ENCODE measurements around the gene PGM2.

Gene PGM2

GRCh38 chr4:37903901-37904300, 77.4 kb downstream of the PGM2 start:
- no peak for DNase-seq

DNA sequence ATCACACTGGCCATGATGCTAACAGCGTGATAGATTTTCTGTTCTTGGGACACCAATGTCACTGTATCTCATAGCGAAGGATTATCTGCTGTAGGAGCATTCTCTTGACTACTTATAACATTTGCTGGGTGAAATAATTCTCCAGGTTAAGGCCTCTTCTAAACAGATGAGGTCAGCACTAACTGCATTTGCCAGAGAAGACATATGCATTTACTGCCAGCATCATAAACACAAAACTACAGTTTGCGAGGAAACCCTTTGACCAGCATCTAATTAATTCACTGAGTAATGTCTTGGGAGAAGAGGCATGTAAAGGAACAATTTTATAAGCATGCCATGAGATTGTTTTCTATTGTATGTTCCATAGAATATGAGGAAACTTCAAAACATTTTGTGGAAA, 78.3 kb downstream of the PGM2 start:
- DNase-seq: no peak

GRCh38 chr4:37905533-37906169, 79.2 kb downstream of the PGM2 start:
- DNase-seq: no peak

DNA sequence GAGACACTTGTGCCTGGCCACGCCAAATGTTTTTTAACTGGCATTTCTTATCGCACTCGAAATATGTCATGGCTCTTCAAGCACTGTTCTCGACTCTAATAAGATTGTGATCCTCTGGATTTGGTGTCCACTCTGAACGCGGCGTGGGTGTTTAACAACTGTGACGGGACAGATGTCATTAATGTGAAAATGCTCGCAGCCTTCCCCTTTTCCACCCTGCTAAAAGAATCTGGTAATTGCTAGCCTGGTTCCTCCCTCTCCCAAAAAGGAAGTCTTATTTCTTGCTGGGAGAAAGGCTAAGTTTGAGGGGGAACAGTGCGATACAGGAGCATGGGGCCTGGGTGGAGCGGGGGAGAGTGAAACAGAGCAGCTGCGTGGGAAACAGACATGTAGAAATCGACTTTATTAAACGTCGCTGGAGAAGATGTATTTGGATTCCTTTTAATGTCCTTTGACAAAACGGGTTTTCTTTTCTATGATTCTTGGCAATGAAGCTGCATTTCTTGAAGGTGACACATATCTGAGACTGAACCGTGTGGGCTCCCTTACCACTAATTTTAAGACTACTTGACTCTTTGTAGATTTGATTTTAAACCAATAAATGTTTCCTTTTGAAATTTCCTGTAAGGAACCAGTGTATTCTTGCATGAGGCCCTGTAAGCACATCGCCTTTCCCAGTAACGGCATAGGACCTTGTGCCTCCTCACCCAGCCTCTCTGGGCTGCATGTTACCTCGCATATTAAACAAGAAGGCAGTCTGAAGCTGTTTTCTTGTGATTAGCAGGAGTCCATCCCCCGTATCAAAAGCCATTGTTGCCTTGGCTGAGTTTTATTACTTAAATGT, 82.2 kb downstream of the PGM2 start:
- no peak for DNase-seq

GRCh38 chr4:37909332-37910090, 83.0 kb downstream of the PGM2 start:
- no peak for DNase-seq

DNA sequence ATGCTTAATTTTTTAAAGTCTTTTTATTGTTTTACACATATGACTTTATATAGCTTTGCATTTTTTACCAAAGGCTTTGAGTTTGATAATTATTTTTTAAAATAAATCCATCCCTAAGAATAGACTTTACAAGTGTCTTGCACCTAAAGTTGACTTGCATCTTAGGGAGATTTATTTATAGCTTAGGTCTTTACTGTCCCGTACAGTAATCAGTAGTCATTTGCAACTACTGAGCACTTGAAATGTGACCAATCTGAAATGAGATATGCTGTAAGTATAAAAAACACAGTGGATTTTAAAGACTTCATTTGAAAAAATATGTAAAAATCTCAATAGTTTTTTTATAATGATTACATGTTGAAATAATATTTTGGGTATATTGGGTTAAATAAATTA, 83.6 kb downstream of the PGM2 start:
- DNase-seq: no peak
